Measurements from ENCODE around the gene HAO2.
"Not testable (repeated sequence)": the region's sequence is repeated elsewhere in the genome, so short reads cannot be mapped to it uniquely, and the experiment has no call there.

The HAO2 gene

DNA sequence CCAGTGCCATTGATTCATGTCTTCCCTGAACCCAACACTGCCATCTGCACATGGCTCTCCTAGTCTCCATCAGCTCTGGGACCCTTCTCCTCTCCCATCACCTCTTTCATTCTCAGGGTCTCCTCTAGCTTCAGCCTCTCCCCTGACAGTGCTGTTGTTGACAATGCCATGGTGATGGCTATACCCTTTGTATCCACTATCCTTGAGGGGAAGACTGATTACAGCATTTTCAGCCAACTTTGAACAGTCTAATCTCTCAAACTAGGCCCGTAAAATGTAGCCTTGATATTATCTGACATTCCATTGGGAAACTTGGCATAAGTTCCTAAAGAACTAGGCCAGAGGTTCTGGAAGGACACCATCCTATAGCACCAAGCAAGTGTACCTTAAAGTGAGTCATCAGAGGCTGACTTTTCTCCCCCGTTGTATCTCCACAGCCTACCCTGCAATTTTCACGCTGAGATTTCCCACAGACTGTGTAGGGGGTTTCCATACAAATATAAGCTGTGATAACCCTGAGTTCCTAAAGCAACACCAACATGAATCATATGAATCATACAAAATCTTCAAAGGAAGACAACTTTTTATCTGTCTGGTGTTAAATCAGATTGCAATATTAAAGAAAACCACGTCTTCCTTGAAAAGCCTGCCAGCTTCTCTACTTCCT is 5.8 kb downstream of the HAO2 start:
- TF ChIP-seq RARB (CRISPR knock-in tag; IDR thresholded peaks at IDR 0.05), result no peak
- TF ChIP-seq OSR1 (CRISPR knock-in tag; IDR thresholded peaks at IDR 0.05), result no peak
- TF ChIP-seq ZNF565 (CRISPR knock-in tag; conservative IDR thresholded peaks at IDR 0.05; ENCODE audit: low read depth), result no peak
- no peak for TF ChIP-seq ZFP30 (CRISPR knock-in tag; IDR thresholded peaks at IDR 0.05)
- no peak for TF ChIP-seq CSRNP3 (CRISPR knock-in tag; IDR thresholded peaks at IDR 0.05)
- no peak for TF ChIP-seq ESRRG (CRISPR knock-in tag; IDR thresholded peaks at IDR 0.05)
- TF ChIP-seq PPARA (CRISPR knock-in tag; IDR thresholded peaks at IDR 0.05; ENCODE audit: borderline replicate concordance), result no peak
- TF ChIP-seq ZFP3 (CRISPR knock-in tag; IDR thresholded peaks at IDR 0.05), result no peak
- TF ChIP-seq TOX (CRISPR knock-in tag; IDR thresholded peaks at IDR 0.05; ENCODE audit: borderline replicate concordance), result no peak
- no peak for TF ChIP-seq GLIS3 (CRISPR knock-in tag; IDR thresholded peaks at IDR 0.05)
- TF ChIP-seq TCF4 (CRISPR knock-in tag; IDR thresholded peaks at IDR 0.05; ENCODE audit: borderline replicate concordance), result no peak
- no peak for TF ChIP-seq ZNF8 (CRISPR knock-in tag; IDR thresholded peaks at IDR 0.05)
- no peak for TF ChIP-seq POU6F1 (CRISPR knock-in tag; IDR thresholded peaks at IDR 0.05; ENCODE audit: borderline replicate concordance, low read depth)
- no peak for ATAC-seq

DNA sequence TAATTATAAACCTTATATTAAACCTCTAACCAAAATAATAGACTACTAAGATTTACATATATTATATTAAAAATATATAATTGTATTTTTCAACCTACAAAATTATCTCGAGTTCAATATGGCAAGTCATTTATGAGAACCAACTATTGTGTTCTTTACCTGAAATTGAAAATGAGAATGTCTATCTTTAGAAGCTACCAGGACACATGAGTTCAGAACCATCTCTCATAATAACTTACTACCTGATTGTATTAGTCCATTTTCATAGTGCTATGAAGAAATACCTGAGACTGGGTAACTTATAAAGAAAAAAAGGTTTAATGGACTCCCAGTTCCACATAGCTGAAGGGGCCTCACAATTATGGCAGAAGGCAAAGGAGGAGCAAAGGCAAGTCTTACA is 6.8 kb downstream of the HAO2 start:
- ATAC-seq, result no peak
- TF ChIP-seq ZNF565 (CRISPR knock-in tag; conservative IDR thresholded peaks at IDR 0.05; ENCODE audit: low read depth) (no peak), ISL1 (CRISPR knock-in tag; IDR thresholded peaks at IDR 0.05) (no peak), ESRRG (CRISPR knock-in tag; IDR thresholded peaks at IDR 0.05) (no peak), PPARA (CRISPR knock-in tag; IDR thresholded peaks at IDR 0.05; ENCODE audit: borderline replicate concordance) (no peak), ZFP3 (CRISPR knock-in tag; IDR thresholded peaks at IDR 0.05) (no peak), CSRNP3 (CRISPR knock-in tag; IDR thresholded peaks at IDR 0.05) (no peak), TOX (CRISPR knock-in tag; IDR thresholded peaks at IDR 0.05; ENCODE audit: borderline replicate concordance) (no peak), PATZ1 (CRISPR knock-in tag; IDR thresholded peaks at IDR 0.05; ENCODE audit: borderline replicate concordance) (no peak)

DNA sequence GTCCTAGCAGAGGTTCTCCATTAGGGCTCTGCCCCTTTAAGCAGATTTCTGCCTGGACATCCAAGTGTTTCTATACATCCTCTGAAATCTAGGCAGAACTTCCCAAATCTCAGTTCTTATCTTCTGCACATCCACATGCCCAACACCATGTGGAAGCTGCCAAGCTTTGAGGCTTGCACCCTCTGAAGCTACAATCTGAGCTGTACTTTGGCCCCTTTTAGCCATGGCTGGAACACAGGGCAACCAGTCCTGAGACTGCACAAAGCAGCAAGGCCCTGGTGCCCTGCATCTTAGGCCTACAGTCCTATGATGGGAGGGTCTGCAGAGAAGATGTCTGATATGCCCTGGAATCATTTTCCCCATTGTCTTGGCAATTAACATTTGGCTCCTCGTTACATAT is 8.0 kb downstream of the HAO2 start:
- TF ChIP-seq, protein P1, sequence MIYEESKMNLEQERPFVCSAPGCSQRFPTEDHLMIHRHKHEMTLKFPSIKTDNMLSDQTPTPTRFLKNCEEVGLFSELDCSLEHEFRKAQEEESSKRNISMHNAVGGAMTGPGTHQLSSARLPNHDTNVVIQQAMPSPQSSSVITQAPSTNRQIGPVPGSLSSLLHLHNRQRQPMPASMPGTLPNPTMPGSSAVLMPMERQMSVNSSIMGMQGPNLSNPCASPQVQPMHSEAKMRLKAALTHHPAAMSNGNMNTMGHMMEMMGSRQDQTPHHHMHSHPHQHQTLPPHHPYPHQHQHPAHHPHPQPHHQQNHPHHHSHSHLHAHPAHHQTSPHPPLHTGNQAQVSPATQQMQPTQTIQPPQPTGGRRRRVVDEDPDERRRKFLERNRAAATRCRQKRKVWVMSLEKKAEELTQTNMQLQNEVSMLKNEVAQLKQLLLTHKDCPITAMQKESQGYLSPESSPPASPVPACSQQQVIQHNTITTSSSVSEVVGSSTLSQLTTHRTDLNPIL (CRISPR knock-in tag; IDR thresholded peaks at IDR 0.05; ENCODE audit: low read depth), result no peak
- no peak for TF ChIP-seq GLIS3 (CRISPR knock-in tag; IDR thresholded peaks at IDR 0.05)
- TF ChIP-seq PATZ1 (CRISPR knock-in tag; IDR thresholded peaks at IDR 0.05; ENCODE audit: borderline replicate concordance), result no peak
- TF ChIP-seq TCF4 (CRISPR knock-in tag; IDR thresholded peaks at IDR 0.05; ENCODE audit: borderline replicate concordance), result no peak
- no peak for TF ChIP-seq ZNF8 (CRISPR knock-in tag; IDR thresholded peaks at IDR 0.05)
- TF ChIP-seq BACH2 (CRISPR knock-in tag; IDR thresholded peaks at IDR 0.05; ENCODE audit: borderline replicate concordance), result no peak
- TF ChIP-seq CSDC2 (CRISPR knock-in tag; IDR thresholded peaks at IDR 0.05), result no peak
- TF ChIP-seq ZFP3 (CRISPR knock-in tag; IDR thresholded peaks at IDR 0.05), result no peak
- no peak for TF ChIP-seq CSRNP3 (CRISPR knock-in tag; IDR thresholded peaks at IDR 0.05)
- no peak for TF ChIP-seq SNAI2 (CRISPR knock-in tag; IDR thresholded peaks at IDR 0.05)
- no peak for TF ChIP-seq POU6F1 (CRISPR knock-in tag; IDR thresholded peaks at IDR 0.05; ENCODE audit: borderline replicate concordance, low read depth)
- no peak for ATAC-seq

DNA sequence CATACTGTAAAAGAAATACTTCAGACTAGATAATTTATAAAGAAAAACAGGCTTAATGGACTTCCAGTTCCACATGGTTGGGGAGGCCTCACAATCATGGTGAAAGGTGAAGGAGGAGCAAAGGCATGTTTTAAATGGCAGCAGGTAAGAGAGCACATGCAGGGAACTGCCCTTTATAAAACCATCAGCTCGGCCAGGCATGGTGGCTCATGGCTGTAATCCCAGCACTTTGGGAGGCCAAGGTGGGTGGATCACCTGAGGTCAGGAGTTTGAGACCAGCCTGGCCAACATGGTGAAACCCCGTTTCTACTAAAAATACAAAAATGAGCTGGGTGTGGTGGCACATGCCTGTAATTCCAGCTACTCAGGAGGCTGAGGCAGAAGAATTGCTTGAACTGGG is 9.0 kb downstream of the HAO2 start:
- ATAC-seq, result not testable (repeated sequence)

All from SK-N-SH treated with all-trans-retinoic acid at 6 μM for 48 hours (cell line).